ENCODE data around the gene NXPH4.

Gene NXPH4

GRCh38 chr12:57235017-57235727 lies 18.6 kb downstream of the NXPH4 start:
- Histone ChIP-seq H3K27me3 (ENCODE audit: insufficient read depth, poor library complexity, severe bottlenecking) (peaks cover 11% of the 10 kb centered on the region), H3K4me3 (ENCODE audit: severe bottlenecking) (no peak overlapping the region), H3K36me3 (ENCODE audit: low read depth) (peaks cover 48% of the 10 kb centered on the region), H3K4me1 (ENCODE audit: insufficient read depth, poor library complexity, severe bottlenecking) (no peaks in the 10 kb centered on the region), H3K9me3 (ENCODE audit: severe bottlenecking) (no peaks in the 10 kb centered on the region), H3K27ac (ENCODE audit: poor library complexity, severe bottlenecking) (no peak overlapping the region)
- no peak for TF ChIP-seq CTCF (IDR thresholded peaks at IDR 0.05; ENCODE audit: poor library complexity, severe bottlenecking)
- ATAC-seq (ENCODE audit: low read depth) = no peak
- DNase-seq (ENCODE audit: low spot score) = peak; percentile 62

GRCh38 chr12:57235728-57236131 lies 19.1 kb downstream of the NXPH4 start:
- no peak overlapping the region for H3K27ac ChIP-seq (ENCODE audit: poor library complexity, severe bottlenecking)
- peaks cover 42% of the 10 kb centered on the region for H3K36me3 ChIP-seq (ENCODE audit: low read depth)
- no peaks in the 10 kb centered on the region for H3K9me3 ChIP-seq (ENCODE audit: severe bottlenecking)
- DNase-seq (ENCODE audit: low spot score) (peak; percentile 48), ATAC-seq (ENCODE audit: low read depth) (no peak)
- no peak overlapping the region for H3K4me3 ChIP-seq (ENCODE audit: severe bottlenecking)
- no peaks in the 10 kb centered on the region for H3K4me1 ChIP-seq (ENCODE audit: insufficient read depth, poor library complexity, severe bottlenecking)
- H3K27me3 ChIP-seq (ENCODE audit: insufficient read depth, poor library complexity, severe bottlenecking) = peaks cover 15% of the 10 kb centered on the region
- no peak for TF ChIP-seq CTCF (IDR thresholded peaks at IDR 0.05; ENCODE audit: poor library complexity, severe bottlenecking)

DNA sequence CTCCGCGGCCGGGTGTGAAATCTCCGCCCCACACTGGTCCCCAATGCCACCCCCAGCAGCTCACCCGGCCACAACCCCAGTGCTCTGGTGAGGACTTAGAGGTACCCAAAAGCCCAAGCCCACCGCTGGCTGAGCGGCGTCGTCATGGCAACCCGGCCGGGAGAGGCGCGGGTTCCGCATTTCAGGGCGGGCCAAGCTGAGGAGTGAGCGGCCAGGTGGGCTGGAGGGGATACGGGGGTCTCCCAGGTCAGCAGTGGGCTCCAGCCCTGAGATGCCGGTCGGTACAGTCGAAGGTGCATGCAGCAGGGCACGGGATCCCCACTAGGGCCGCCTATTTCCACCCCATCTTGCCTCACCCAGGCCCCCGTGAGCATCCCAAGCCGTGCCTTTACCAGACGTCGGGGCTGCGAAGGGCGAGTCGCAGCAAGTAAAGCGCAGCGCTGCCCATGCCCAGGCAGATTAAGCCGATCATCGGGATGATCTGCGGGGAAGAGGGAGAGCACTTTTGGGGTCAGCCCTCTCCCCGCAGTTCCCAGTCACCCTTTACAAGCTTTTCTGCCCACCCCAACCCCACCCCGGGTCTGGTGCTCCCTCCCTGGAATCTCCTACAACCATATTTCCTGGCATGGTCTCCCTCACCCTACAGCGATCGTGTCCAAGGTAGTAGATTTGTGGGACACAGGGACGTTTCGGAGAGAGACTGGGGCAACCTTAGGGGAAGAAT lies 19.8 kb downstream of the NXPH4 start:
- Histone ChIP-seq H3K36me3 (ENCODE audit: low read depth) (peaks cover 36% of the 10 kb centered on the region), H3K4me3 (ENCODE audit: severe bottlenecking) (no peak overlapping the region), H3K27ac (ENCODE audit: poor library complexity, severe bottlenecking) (no peak overlapping the region), H3K27me3 (ENCODE audit: insufficient read depth, poor library complexity, severe bottlenecking) (peaks cover 21% of the 10 kb centered on the region), H3K4me1 (ENCODE audit: insufficient read depth, poor library complexity, severe bottlenecking) (no peaks in the 10 kb centered on the region), H3K9me3 (ENCODE audit: severe bottlenecking) (no peaks in the 10 kb centered on the region)
- ATAC-seq (ENCODE audit: low read depth) (no peak), DNase-seq (ENCODE audit: low spot score) (no peak)
- TF ChIP-seq CTCF (IDR thresholded peaks at IDR 0.05; ENCODE audit: poor library complexity, severe bottlenecking) = no peak

DNA sequence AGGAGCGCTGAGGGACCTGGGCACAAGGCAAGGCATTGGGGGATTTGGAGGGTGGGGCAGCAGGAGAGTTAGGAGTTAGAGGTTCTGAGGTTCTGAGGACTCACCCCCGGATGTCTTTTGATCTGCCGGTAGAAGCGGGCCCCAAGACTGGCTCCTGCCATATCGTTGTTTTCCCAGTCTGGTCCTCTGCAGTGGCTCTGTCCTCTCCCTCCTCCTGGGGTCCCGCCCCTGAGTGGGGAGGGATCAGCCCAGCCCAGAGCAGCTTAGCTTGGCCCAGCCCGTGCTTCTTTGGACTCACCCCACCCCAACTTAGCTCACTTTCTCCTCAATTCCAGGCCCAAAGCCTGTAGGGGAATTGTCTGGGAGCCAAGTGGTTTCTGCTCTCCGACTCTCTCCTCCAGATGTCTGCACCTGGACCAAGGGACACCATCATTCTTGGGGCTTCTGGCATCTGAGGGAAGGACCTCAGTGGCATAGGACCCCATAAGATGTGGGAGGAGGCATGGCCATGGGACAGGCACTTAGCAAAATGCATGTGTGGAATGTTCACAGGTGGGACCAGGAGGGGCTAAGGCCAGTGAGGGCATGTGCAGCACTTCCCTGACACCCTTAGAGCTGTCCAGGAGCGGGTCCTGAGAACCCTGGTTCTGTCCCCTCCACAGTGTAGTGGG lies 20.5 kb downstream of the NXPH4 start:
- no peaks in the 10 kb centered on the region for H3K4me1 ChIP-seq (ENCODE audit: insufficient read depth, poor library complexity, severe bottlenecking)
- H3K4me3 ChIP-seq (ENCODE audit: severe bottlenecking) = no peak overlapping the region
- H3K27me3 ChIP-seq (ENCODE audit: insufficient read depth, poor library complexity, severe bottlenecking) = peaks cover 28% of the 10 kb centered on the region
- peaks cover 29% of the 10 kb centered on the region for H3K36me3 ChIP-seq (ENCODE audit: low read depth)
- TF ChIP-seq CTCF (IDR thresholded peaks at IDR 0.05; ENCODE audit: poor library complexity, severe bottlenecking) = no peak
- DNase-seq (ENCODE audit: low spot score) (no peak), ATAC-seq (ENCODE audit: low read depth) (peak; percentile 7; the same call in 2 of the 3 replicates)
- H3K9me3 ChIP-seq (ENCODE audit: severe bottlenecking) = no peaks in the 10 kb centered on the region
- H3K27ac ChIP-seq (ENCODE audit: poor library complexity, severe bottlenecking) = no peak overlapping the region

All from RWPE2 (cell line).